ENCODE results near the gene UQCRFS1.

- TF ChIP-seq POLR2A (IDR thresholded peaks at IDR 0.05) (no peak), CTCF (IDR thresholded peaks at IDR 0.05) (no peak), EP300 (IDR thresholded peaks at IDR 0.05) (no peak)
Observed at GRCh38 chr19:29216021-29216420, 3.1 kb upstream of the UQCRFS1 start.
